ENCODE data around the gene PAMR1.
A peak's percentile ranks its signal among the peaks of the same experiment; 100 is the strongest.
"Not testable (repeated sequence)": the region's sequence is repeated elsewhere in the genome, so short reads cannot be mapped to it uniquely, and the experiment has no call there.

PAMR1 gene

DNA sequence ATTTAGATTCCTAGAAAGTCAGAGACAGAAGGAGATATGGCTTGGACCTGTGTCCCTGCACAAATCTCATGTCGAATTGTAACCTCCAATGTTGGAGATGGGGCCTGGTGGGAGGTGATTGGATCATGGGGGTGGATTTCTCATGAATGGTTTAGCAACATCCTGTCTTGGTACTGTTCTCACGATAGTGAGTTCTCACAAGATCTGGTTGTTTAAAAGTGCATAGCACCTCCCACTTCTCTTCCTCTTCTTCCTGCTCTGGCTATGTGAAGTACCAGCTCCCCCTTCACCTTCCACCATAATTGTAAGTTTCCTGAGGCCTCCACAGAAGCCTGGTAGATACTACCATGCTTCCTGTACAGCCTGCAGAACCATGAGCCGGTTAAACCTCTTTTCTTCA, 27.6 kb upstream of the PAMR1 start:
- no peak overlapping the region for H3K4me3 ChIP-seq (ENCODE audit: low read length)
- DNase-seq (ENCODE audit: low read depth) = peak; percentile 38
- TF ChIP-seq, protein P1, sequence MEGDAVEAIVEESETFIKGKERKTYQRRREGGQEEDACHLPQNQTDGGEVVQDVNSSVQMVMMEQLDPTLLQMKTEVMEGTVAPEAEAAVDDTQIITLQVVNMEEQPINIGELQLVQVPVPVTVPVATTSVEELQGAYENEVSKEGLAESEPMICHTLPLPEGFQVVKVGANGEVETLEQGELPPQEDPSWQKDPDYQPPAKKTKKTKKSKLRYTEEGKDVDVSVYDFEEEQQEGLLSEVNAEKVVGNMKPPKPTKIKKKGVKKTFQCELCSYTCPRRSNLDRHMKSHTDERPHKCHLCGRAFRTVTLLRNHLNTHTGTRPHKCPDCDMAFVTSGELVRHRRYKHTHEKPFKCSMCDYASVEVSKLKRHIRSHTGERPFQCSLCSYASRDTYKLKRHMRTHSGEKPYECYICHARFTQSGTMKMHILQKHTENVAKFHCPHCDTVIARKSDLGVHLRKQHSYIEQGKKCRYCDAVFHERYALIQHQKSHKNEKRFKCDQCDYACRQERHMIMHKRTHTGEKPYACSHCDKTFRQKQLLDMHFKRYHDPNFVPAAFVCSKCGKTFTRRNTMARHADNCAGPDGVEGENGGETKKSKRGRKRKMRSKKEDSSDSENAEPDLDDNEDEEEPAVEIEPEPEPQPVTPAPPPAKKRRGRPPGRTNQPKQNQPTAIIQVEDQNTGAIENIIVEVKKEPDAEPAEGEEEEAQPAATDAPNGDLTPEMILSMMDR (conservative IDR thresholded peaks at IDR 0.05; ENCODE audit: low read length) = no peak

DNA sequence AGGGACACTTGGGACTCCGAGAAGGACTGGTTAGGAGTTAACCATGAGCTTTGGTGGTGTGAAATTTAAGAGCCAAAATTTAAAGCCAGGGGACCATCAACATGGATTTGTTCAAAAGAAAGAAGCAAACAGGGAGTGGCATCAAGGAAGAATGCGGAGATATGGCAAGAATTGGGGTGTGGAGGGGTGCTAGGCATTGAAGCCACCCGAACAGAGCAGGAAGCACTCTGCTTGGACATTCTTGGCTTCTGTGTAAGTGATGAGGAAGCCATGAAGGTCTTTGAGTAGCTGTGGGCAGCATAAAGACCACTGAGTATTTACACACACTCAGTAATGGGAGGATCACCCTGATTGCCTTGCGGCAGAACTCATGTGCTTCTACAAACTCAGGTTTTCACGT, 27.2 kb upstream of the PAMR1 start:
- no peak for DNase-seq (ENCODE audit: low read depth)
- H3K4me3 ChIP-seq (ENCODE audit: low read length) = no peak overlapping the region
- TF ChIP-seq, protein P1 (conservative IDR thresholded peaks at IDR 0.05; ENCODE audit: low read length) = no peak

DNA sequence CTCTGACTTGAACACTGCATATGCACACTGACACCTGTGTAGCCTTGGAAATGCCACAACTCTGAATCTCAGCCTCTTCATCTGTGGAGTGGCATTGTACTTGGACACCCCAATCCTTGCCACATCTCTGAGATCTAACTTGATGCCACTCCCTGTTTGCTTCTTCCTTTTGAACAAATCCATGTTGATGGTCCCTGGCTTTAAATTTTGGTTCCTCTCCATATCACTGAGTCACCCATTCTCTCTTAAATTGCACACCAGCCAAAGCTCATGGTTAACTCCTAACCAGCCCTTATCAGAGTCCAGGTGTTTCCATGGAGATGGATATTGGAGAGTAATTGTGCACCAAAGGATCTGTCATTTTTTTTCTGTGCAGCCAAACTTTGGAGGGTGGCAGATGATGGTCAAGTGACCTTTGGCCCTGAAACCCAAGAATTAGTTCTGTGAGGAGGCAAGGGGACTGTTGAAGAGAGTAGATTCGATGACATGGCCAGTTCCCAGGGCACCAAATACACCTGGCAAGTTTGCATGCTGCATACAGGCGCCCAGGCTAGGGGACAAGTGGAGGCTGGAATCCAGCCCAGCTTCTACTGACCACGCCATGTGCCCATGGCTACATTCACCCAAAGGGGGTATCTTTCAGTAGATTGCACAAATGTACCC, 25.1 kb upstream of the PAMR1 start:
- DNase-seq (ENCODE audit: low read depth) = peak; percentile 45
- no peak overlapping the region for H3K4me3 ChIP-seq (ENCODE audit: low read length)
- TF ChIP-seq, protein P1 (conservative IDR thresholded peaks at IDR 0.05; ENCODE audit: low read length) = no peak

DNA sequence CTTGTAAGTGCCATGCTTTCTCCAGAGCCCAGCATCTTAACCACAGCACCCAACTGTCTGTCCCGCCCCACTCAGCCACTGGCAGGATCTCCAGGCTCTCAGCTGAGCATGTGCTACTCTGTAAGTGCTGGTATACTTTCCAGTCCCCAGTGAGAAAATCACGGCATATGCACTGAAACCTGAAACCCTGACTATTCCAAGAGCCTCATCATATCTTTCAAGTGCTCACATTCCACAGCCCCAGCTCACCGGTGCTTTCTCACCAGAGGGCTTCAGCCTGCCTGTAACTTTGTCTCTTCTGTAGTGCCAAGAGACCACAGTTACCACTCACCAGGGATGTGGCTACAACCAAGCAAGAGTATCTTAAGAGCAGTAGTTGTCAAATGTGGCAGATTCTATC, 24.4 kb upstream of the PAMR1 start:
- TF ChIP-seq, protein P1 (conservative IDR thresholded peaks at IDR 0.05; ENCODE audit: low read length) = no peak
- DNase-seq (ENCODE audit: low read depth) = peak; percentile 97
- no peak overlapping the region for H3K4me3 ChIP-seq (ENCODE audit: low read length)

DNA sequence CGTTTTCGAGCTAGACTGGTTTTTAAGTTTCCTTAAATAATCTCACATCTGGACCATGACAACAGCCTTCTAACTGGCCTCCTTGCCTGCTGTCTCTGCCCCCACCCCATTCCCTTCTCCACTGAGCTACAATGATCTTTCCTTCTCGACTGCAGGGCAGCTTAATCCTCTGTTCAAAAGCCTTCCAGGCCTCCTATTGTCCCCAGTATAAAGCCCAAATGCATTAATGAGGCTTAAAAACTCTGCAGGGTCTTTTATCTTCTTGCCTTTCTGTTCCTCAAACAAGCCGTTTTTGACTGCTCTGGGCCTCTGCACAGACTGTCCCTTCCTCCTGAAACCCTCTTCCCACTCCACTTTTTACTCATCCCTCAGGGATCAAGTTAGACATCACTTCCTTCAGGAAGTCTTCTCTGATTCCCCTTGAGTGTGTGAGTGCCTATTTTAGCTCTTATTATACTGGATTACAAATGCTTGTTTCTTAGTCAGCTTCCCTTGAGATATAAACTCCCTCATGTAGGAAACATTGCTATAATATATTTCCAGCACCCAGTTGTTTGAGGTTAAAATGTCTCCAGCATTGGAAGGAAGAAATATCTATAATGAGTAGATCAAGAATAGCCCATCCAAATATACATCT, 23.6 kb upstream of the PAMR1 start:
- no peak overlapping the region for H3K4me3 ChIP-seq (ENCODE audit: low read length)
- TF ChIP-seq, protein P1 (conservative IDR thresholded peaks at IDR 0.05; ENCODE audit: low read length) = no peak
- DNase-seq (ENCODE audit: low read depth) = no peak

DNA sequence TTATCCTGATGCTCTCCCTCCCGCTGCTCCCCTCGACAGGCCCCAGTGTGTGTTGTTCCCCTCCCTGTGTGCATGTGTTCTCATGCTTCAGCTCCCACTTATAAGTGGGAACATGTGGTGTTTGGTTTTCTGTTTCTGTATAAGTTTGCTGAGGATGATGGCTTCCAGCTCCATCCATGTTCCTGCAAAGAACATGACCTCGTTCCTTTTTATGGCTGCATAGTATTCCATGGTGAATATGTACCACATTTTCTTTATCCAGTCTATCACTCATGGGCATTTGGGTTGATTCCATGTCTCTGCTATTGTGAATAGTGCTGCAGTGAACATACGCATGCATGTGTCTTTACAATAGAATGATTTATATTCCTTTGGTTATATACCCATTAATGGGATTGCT, 22.6 kb upstream of the PAMR1 start:
- not testable (repeated sequence) for H3K4me3 ChIP-seq (ENCODE audit: low read length); DNase-seq (ENCODE audit: low read depth)

DNA sequence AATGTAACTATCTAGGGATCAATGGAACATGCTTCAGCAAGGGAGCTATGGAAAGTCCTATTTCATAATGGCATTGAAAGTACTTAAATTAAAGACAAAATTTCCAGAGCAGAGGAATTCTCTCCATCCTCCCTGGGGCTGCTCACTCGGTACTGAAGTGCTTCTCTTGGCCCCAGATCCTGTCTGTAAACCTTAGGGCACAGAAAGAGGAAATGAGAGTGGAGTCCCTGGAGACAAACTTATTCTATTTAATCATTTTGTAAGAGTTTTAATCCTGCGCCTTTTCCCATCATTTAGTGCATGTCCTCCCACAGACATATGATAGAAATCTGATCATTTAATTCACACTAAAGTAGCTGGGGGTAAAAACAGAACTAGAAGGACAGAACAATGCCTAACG, 20.9 kb upstream of the PAMR1 start:
- no peak overlapping the region for H3K4me3 ChIP-seq (ENCODE audit: low read length)
- no peak for DNase-seq (ENCODE audit: low read depth)
- TF ChIP-seq, protein P1 (conservative IDR thresholded peaks at IDR 0.05; ENCODE audit: low read length) = no peak

Measured in AG10803 (cell line).